Suprapubic skin (tissue), 4 donors: ENCODE measurements around the gene CACNG3. TPM values are rescaled to one million over a fixed set of nuclear protein-coding genes. Genes with fewer than 3 reads are reported as not detected.
"Not testable (repeated sequence)": the region's sequence is repeated elsewhere in the genome, so short reads cannot be mapped to it uniquely, and the experiment has no call there.

Experiments used
- DNase-seq, 2 donors: peaks; one replicate each; pipeline ENCODE4 v3.0.0-alpha.2; 2019; ENCODE audit warnings: low spot score in 2 of 2
- H3K27ac ChIP-seq: fragments of 200-600 bp; sonication (generic); one replicate; pipeline ENCODE4 v1.5.1; 2019
- H3K27me3 ChIP-seq: fragments of 200-600 bp; sonication (generic); one replicate; pipeline ENCODE4 v1.5.1; 2019
- H3K36me3 ChIP-seq: fragments of 200-600 bp; sonication (generic); one replicate; pipeline ENCODE4 v1.5.1; 2019
- H3K4me1 ChIP-seq: fragments of 200-600 bp; sonication (generic); one replicate; pipeline ENCODE4 v1.5.1; 2019
- H3K4me3 ChIP-seq: fragments of 200-600 bp; sonication (generic); one replicate; pipeline ENCODE4 v1.5.1; 2019; ENCODE audit warnings: mild to moderate bottlenecking
- H3K9me3 ChIP-seq: fragments of 200-600 bp; sonication (generic); one replicate; pipeline ENCODE4 v1.5.1; 2019
- CTCF ChIP-seq, 2 donors: fragments of 200-600 bp in 1 of 2; fragments of 450-650 bp in 1 of 2; sonication (generic) in 1 of 2; IDR thresholded peaks; one replicate each; pipeline ENCODE4 v1.5.1; 2016 to 2019; ENCODE audit warnings: antibody characterized with exemption in 2 of 2, mild to moderate bottlenecking in 1 of 2, moderate library complexity in 1 of 2
- EP300 ChIP-seq: sonication (generic); formaldehyde crosslinking; IDR thresholded peaks from one replicate; pipeline ENCODE4 v1.6.1; 2017; ENCODE audit warnings: antibody characterized with exemption
- POLR2A ChIP-seq, 2 donors: fragments of 450-650 bp; IDR thresholded peaks; one replicate each; pipeline ENCODE4 v1.6.1; 2017; ENCODE audit warnings: antibody characterized with exemption in 2 of 2, mild to moderate bottlenecking in 2 of 2, moderate library complexity in 2 of 2
- POLR2AphosphoS5 ChIP-seq, 3 donors: sonication (generic); formaldehyde crosslinking; IDR thresholded peaks; one replicate each; pipeline ENCODE4 v1.6.1; 2017; ENCODE audit warnings: antibody characterized with exemption in 3 of 3
- WGBS: methylation state at CpG from one replicate; pipeline ENCODE4 v1.1.5; 2018; 5-methylcytosine and 5-hydroxymethylcytosine counted together
- total RNA-seq, 4 donors: library from RNA; depleted of rRNA; stranded (reverse); fragments of >200 nt; gene quantifications; one replicate each; pipeline ENCODE4 v1.1.0, GENCODE V29; 2016

The CACNG3 gene
- total RNA-seq, 4 donors from 2014 or later: not detected

DNA sequence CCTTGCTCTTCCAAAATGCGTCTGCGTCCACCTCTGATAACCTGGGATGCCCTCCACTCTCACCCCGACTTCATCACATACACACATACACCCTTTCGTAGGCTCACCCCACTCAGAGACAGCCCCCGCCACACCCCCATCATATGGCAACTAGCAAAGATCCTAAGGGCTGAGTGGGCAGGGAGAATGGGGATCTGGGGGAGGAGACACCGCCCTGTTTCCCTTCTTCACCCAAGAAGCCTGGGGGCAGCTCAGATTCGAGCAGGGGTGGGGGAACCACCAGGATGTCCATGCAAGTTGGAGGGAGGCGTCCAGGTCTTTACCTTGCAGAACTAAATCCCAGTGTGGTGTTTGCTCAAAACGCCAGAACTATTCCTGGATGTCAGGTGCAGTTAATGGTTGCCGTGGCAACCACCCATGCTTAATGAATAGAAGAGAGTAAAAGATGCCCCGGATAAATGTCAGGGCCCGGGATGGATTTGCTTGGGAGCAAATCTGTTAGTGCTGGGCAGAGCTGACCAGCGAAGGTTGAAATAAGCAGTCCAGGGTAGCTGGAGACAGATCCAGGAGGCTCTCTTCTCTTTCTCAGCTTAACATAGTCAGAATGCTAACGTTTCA lies 72.8 kb downstream of the CACNG3 start:
- TF ChIP-seq CTCF (IDR thresholded peaks at IDR 0.05) (no peak), EP300 (no peak), POLR2A (IDR thresholded peaks at IDR 0.05) (no peak), POLR2AphosphoS5 (IDR thresholded peaks at IDR 0.05) (no peak)
- WGBS: 72% methylated on average over 14 of the region's 14 CpGs
- no peaks in the 10 kb centered on the region for H3K4me1 ChIP-seq
- H3K9me3 ChIP-seq: no peaks in the 10 kb centered on the region
- H3K27ac ChIP-seq: no peak overlapping the region
- DNase-seq: no peak
- no peaks in the 10 kb centered on the region for H3K36me3 ChIP-seq
- H3K4me3 ChIP-seq: no peak overlapping the region
- H3K27me3 ChIP-seq: peaks cover 9% of the 10 kb centered on the region

- Histone ChIP-seq H3K27me3 (no peaks in the 10 kb centered on the region), H3K36me3 (no peaks in the 10 kb centered on the region), H3K4me1 (no peaks in the 10 kb centered on the region), H3K9me3 (no peaks in the 10 kb centered on the region), H3K4me3 (no peak overlapping the region), H3K27ac (no peak overlapping the region)
- WGBS: 84% methylated on average over 3 of the region's 3 CpGs
- TF ChIP-seq POLR2A (IDR thresholded peaks at IDR 0.05): no peak
- TF ChIP-seq CTCF (IDR thresholded peaks at IDR 0.05): no peak
- TF ChIP-seq POLR2AphosphoS5 (IDR thresholded peaks at IDR 0.05): no peak
- no peak for TF ChIP-seq EP300
- DNase-seq: no peak
Measured at GRCh38 chr16:24332178-24332577, 76.0 kb downstream of the CACNG3 start.

- no peak for DNase-seq
- no peaks in the 10 kb centered on the region for H3K27me3 ChIP-seq
- H3K4me3 ChIP-seq: no peak overlapping the region
- H3K27ac ChIP-seq: no peak overlapping the region
- no peaks in the 10 kb centered on the region for H3K4me1 ChIP-seq
- WGBS: 83% methylated on average over 10 of the region's 10 CpGs
- H3K36me3 ChIP-seq: no peaks in the 10 kb centered on the region
- H3K9me3 ChIP-seq: no peaks in the 10 kb centered on the region
- TF ChIP-seq EP300: no peak
- no peak for TF ChIP-seq POLR2AphosphoS5 (IDR thresholded peaks at IDR 0.05)
- TF ChIP-seq CTCF (IDR thresholded peaks at IDR 0.05): no peak
- TF ChIP-seq POLR2A (IDR thresholded peaks at IDR 0.05): no peak
Measured at GRCh38 chr16:24332582-24333090, 76.5 kb downstream of the CACNG3 start.

DNA sequence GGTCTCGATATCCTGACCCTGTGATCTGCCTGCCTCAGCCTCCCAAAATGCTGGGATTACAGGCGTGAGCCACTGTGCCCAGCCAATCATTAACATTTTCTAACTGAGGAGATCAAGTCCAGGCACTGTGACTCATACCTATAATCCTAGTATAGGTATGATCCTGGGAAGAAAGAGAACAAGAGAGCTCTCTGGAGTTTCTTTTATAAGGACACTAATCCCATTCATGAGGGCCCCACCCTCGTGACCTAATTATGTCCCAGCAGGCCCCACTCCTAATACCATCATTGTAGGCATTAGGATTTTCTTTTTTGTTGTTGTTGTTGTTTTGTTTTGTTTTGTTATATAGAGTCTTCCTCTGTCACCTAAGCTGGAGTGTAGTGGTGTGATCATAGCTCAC lies 80.4 kb downstream of the CACNG3 start:
- H3K9me3 ChIP-seq: no peaks in the 10 kb centered on the region
- H3K27ac ChIP-seq: no peak overlapping the region
- 92% methylated on average over 3 of the region's 3 CpGs for WGBS
- no peak overlapping the region for H3K4me3 ChIP-seq
- DNase-seq: no peak
- H3K27me3 ChIP-seq: no peaks in the 10 kb centered on the region
- TF ChIP-seq POLR2AphosphoS5 (IDR thresholded peaks at IDR 0.05) (no peak), CTCF (IDR thresholded peaks at IDR 0.05) (no peak), POLR2A (IDR thresholded peaks at IDR 0.05) (no peak), EP300 (no peak)
- H3K4me1 ChIP-seq: no peaks in the 10 kb centered on the region
- no peaks in the 10 kb centered on the region for H3K36me3 ChIP-seq

DNA sequence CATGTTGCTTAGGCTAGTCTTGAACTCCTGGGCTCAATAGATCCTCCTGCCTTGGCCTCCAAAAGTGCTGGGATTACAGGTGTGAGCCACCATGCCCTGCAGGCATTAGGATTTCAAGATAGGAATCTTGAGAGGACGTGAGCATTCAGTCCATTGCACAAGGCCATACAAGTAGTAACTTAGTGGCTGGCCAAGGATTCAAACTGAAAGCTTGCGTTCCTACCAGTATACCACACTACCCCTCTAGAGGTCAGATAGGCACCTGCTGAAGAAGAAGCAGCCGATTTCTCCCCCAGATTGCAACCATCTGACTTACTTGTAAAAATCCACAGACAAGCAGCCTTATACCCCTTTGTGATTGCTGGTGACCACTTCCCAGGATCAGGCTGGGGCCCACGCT lies 80.9 kb downstream of the CACNG3 start:
- H3K36me3 ChIP-seq: no peaks in the 10 kb centered on the region
- H3K4me1 ChIP-seq: no peaks in the 10 kb centered on the region
- DNase-seq: no peak
- no peak overlapping the region for H3K27ac ChIP-seq
- no peak overlapping the region for H3K4me3 ChIP-seq
- no peaks in the 10 kb centered on the region for H3K27me3 ChIP-seq
- no peak for TF ChIP-seq POLR2A (IDR thresholded peaks at IDR 0.05)
- no peak for TF ChIP-seq CTCF (IDR thresholded peaks at IDR 0.05)
- TF ChIP-seq POLR2AphosphoS5 (IDR thresholded peaks at IDR 0.05): no peak
- TF ChIP-seq EP300: no peak
- no peaks in the 10 kb centered on the region for H3K9me3 ChIP-seq
- WGBS: 60% methylated on average over 2 of the region's 4 CpGs

DNA sequence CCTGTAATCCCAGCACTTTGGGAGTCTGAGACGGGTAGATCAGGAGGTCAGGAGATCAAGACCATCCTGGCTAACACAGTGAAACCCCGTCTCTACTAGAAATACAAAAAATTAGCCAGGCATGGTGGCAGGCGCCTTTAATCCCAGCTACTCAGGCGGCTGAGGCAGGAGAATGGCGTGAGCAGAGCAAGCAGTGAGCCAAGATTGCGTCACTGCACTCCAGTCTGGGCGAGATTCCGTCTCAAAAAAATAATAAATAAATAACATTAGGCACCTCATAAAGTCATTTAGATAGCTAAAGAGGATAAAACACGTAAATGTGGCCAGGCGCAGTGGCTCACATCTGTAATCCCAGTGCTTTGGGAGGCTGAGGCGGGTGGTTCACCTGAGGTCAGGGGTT lies 87.7 kb downstream of the CACNG3 start:
- WGBS: 84% methylated on average over 11 of the region's 11 CpGs
- not testable (repeated sequence) for H3K4me3 ChIP-seq, H3K27ac ChIP-seq, H3K9me3 ChIP-seq, H3K36me3 ChIP-seq, H3K4me1 ChIP-seq, DNase-seq, H3K27me3 ChIP-seq
